Liver (tissue), 3 donors: ENCODE measurements around the gene TOR1AIP2.

Experiments
- ATF3 ChIP-seq: IDR thresholded peaks from 2 replicates; pipeline ENCODE4 v1.6.1; 2016; ENCODE audit warnings: antibody characterized with exemption
- CTCF ChIP-seq: fragments of 150-350 bp; IDR thresholded peaks from 2 replicates; pipeline ENCODE4 v1.5.1; 2017; ENCODE audit warnings: improper control_type of control experiment, low read depth, low read length; ENCODE audit not compliant: missing input control
- FOXA1 ChIP-seq: IDR thresholded peaks from 2 replicates; pipeline ENCODE4 v1.6.1; 2016; ENCODE audit warnings: antibody characterized with exemption
- GABPA ChIP-seq, 2 donors: IDR thresholded peaks in 1 of 2; conservative IDR thresholded peaks in 1 of 2; 2 replicates each; pipeline ENCODE4 v1.6.1; 2016; ENCODE audit warnings: antibody characterized with exemption in 2 of 2, mild to moderate bottlenecking in 1 of 2, moderate library complexity in 1 of 2
- JUND ChIP-seq, 2 donors: IDR thresholded peaks; 2 replicates each; pipeline ENCODE4 v1.6.1; 2016; ENCODE audit warnings: antibody characterized with exemption in 2 of 2
- RAD21 ChIP-seq, 2 donors: IDR thresholded peaks; 2 replicates each; pipeline ENCODE4 v1.6.1; 2016; ENCODE audit warnings: antibody characterized with exemption in 2 of 2, mild to moderate bottlenecking in 2 of 2
- REST ChIP-seq: IDR thresholded peaks from 2 replicates; pipeline ENCODE4 v1.6.1; 2016; ENCODE audit warnings: antibody characterized with exemption, mild to moderate bottlenecking
- SP1 ChIP-seq: IDR thresholded peaks from 2 replicates; pipeline ENCODE4 v1.6.1; 2018; ENCODE audit warnings: antibody characterized with exemption, mild to moderate bottlenecking
- YY1 ChIP-seq: IDR thresholded peaks from 2 replicates; pipeline ENCODE4 v1.6.1; 2016; ENCODE audit warnings: antibody characterized with exemption, mild to moderate bottlenecking
- ZBTB33 ChIP-seq: IDR thresholded peaks from 2 replicates; pipeline ENCODE4 v1.6.1; 2016; ENCODE audit warnings: antibody characterized with exemption
- donor health status: healthy.
- donor health status: healthy.

GRCh38 chr1:179889589-179889988 is 12.0 kb upstream of the TOR1AIP2 start:
- TF ChIP-seq FOXA1 (no peak), CTCF (no peak), JUND (IDR thresholded peaks at IDR 0.05) (no peak), ZBTB33 (no peak), SP1 (no peak), GABPA (IDR thresholded peaks at IDR 0.05 in 1 of 2, conservative IDR thresholded peaks at IDR 0.05 in 1 of 2) (no peak), REST (no peak), YY1 (no peak), ATF3 (no peak), RAD21 (IDR thresholded peaks at IDR 0.05) (no peak)
